Measurements from ENCODE around the gene AMZ2.

The AMZ2 gene

GRCh38 chr17:68301438-68301959 lies 53.7 kb downstream of the AMZ2 start:
- DNase-seq (ENCODE audit: insufficient read length, low spot score) (no peak), FAIRE-seq (no peak)
- TF ChIP-seq, protein P1, sequence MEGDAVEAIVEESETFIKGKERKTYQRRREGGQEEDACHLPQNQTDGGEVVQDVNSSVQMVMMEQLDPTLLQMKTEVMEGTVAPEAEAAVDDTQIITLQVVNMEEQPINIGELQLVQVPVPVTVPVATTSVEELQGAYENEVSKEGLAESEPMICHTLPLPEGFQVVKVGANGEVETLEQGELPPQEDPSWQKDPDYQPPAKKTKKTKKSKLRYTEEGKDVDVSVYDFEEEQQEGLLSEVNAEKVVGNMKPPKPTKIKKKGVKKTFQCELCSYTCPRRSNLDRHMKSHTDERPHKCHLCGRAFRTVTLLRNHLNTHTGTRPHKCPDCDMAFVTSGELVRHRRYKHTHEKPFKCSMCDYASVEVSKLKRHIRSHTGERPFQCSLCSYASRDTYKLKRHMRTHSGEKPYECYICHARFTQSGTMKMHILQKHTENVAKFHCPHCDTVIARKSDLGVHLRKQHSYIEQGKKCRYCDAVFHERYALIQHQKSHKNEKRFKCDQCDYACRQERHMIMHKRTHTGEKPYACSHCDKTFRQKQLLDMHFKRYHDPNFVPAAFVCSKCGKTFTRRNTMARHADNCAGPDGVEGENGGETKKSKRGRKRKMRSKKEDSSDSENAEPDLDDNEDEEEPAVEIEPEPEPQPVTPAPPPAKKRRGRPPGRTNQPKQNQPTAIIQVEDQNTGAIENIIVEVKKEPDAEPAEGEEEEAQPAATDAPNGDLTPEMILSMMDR (IDR thresholded peaks at IDR 0.05; ENCODE audit: insufficient read depth, missing control alignments) = no peak

- no peak for DNase-seq (ENCODE audit: insufficient read length, low spot score)
- TF ChIP-seq, protein P1 (IDR thresholded peaks at IDR 0.05; ENCODE audit: insufficient read depth, missing control alignments) = no peak
- FAIRE-seq = no peak
Measured at GRCh38 chr17:68302066-68302564, 54.3 kb downstream of the AMZ2 start.

DNA sequence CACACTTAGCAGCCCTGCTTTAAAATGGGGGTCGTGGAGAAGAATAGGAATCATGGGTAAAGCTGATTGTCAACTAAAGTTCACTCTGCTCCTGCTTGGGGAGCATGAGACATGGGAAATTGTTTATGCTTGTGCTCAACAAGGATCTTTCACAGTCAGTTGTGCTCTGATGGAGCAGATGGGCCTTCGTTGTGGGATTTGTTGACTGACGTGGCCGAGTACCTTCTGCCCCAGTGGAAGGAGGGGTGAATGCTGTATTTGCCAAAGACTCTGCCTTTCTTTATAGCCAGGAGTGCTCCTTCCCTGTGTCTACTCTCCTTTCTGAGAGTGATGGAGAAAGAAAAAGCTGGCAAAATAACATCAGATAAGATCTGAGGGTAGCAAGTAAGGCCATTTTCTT lies 54.8 kb downstream of the AMZ2 start:
- TF ChIP-seq, protein P1 (IDR thresholded peaks at IDR 0.05; ENCODE audit: insufficient read depth, missing control alignments) = no peak
- FAIRE-seq = no peak
- DNase-seq (ENCODE audit: insufficient read length, low spot score) = no peak

- TF ChIP-seq, protein P1 (IDR thresholded peaks at IDR 0.05; ENCODE audit: insufficient read depth, missing control alignments) = no peak
- FAIRE-seq (no peak), DNase-seq (ENCODE audit: insufficient read length, low spot score) (no peak)
Measured at GRCh38 chr17:68304706-68305105, 56.9 kb downstream of the AMZ2 start.

DNA sequence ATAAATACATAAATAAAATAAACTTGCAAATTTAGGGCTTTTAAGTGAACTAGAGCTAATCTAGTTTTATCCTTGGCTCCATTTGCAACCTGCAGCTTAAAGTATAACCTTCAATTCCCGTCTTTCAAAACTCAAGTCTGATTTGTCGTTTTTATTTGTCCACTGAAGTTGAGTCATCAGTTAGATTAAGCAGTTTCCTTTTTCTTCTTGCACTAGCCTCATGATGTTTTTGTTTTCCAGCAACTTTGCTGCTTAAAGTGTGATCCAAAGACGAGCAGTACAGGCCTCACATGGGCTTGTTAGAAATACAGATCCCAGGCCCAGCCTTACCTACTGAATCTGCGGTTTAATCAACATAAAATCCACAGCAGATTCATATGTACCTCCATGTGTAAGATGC lies 57.3 kb downstream of the AMZ2 start:
- FAIRE-seq (no peak), DNase-seq (ENCODE audit: insufficient read length, low spot score) (no peak)
- TF ChIP-seq, protein P1 (IDR thresholded peaks at IDR 0.05; ENCODE audit: insufficient read depth, missing control alignments) = no peak
